HG02678 (cell line): ENCODE data around the gene GRM5.
"Not testable (repeated sequence)": the region's sequence is repeated elsewhere in the genome, so short reads cannot be mapped to it uniquely, and the experiment has no call there.

ENCODE experiments used
- ATAC-seq: cut with Tn5 transposase; IDR thresholded peaks from one replicate; pipeline ENCODE4 v1.9.1; 2021; ENCODE audit warnings: mild to moderate bottlenecking, moderate library complexity; ENCODE audit not compliant: unreplicated experiment

The GRM5 gene

GRCh38 chr11:89065651-89066201 lies at the start of gene GRM5:
Gene GRM5, minus strand, starts transcription at chr11:89065982. Its CDS starts 18,110 bp downstream, at chr11:89047872.
- ATAC-seq = not testable (repeated sequence)

DNA sequence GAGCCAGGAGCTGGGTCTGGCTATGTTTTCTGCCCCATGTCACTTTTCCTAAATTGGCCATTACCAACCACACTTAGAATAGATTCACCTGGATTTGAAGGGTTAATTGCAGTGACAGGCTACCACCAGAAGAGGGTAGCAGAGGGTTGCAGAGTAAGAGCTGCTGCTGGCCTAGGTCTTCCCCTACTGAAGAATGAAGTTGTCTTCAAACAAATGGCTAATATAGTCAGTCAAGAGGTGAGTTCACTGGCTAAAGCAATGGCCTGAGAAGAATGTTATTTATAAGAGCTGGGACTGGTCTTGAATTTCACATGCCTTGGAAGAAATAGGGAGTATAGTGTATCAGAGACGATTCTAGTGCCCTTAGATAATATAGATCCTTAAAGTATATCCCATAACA lies 32.2 kb upstream of the GRM5 start:
- ATAC-seq = peak; percentile 91

DNA sequence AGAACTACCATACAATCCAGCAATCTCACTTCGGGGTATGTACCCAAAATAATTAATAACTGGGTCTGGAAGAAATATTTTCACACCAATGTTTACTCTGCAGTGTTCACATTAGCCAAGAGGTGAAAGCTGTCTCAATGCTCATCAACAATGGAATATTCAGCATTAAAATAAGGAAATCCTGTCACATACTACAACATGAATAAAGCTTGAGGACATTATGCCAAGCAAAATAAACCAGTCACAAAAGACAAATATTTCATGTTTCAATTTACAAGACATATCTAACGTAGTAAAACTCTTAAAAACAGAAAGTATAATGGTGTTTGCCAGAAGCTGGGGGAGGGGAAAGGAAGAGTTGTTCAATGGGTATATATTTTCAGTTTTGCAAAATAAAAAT lies 28.0 kb upstream of the GRM5 start:
- not testable (repeated sequence) for ATAC-seq

DNA sequence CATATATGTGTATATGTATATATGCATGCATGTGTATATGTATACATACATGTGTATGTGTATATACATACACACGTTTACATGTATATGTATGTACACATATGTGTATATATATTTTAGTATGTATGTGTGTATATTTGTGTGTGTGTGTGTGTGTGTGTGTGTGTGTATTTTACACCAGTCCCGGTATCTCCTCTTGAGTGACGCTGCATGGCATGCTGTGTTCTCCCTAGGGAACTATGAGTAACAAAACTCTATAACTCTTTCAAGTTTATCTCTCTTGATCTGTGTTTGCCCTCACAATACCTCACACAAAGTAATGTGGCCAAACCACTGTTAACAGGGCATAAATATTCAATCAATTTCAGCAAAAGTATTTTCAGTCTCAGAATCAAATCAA lies 19.2 kb upstream of the GRM5 start:
- not testable (repeated sequence) for ATAC-seq

DNA sequence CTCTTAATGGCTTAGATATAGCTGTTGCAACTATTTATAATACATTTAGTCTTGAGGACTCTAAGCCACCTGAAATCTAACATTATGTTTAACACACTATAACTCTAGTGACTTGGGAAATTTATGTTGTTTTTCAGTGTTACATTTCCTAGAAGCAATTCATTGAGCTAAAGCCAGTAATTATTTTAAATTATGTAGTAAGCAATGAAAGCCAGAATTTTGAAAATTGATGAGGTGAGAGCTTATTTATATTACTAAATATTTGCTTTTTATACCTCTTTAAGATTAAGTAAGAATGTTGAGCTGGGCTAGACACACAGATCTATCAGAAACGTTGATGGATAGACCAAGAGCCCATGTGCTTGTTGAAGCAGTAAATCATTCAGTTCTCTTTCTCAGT lies 5.1 kb upstream of the GRM5 start:
- ATAC-seq = not testable (repeated sequence)

- ATAC-seq = no peak
Measured at GRCh38 chr11:89067264-89067663, 1.5 kb upstream of the GRM5 start.

- ATAC-seq = no peak
Measured at GRCh38 chr11:89065066-89065465, 716 bp downstream of the GRM5 start.

GRCh38 chr11:89063481-89063951 lies 2.3 kb downstream of the GRM5 start:
- ATAC-seq = not testable (repeated sequence)

- ATAC-seq = not testable (repeated sequence)
Measured at GRCh38 chr11:89062771-89063298, 2.9 kb downstream of the GRM5 start.

GRCh38 chr11:89061839-89062238 lies 3.9 kb downstream of the GRM5 start:
- not testable (repeated sequence) for ATAC-seq

GRCh38 chr11:89057406-89057805 lies 8.4 kb downstream of the GRM5 start:
- ATAC-seq = not testable (repeated sequence)

GRCh38 chr11:89052220-89052619 lies 13.6 kb downstream of the GRM5 start:
- no peak for ATAC-seq

GRCh38 chr11:89047159-89047558 lies 18.6 kb downstream of the GRM5 start:
- ATAC-seq = not testable (repeated sequence)

- ATAC-seq = not testable (repeated sequence)
Measured at GRCh38 chr11:89043861-89044588, 21.8 kb downstream of the GRM5 start.

DNA sequence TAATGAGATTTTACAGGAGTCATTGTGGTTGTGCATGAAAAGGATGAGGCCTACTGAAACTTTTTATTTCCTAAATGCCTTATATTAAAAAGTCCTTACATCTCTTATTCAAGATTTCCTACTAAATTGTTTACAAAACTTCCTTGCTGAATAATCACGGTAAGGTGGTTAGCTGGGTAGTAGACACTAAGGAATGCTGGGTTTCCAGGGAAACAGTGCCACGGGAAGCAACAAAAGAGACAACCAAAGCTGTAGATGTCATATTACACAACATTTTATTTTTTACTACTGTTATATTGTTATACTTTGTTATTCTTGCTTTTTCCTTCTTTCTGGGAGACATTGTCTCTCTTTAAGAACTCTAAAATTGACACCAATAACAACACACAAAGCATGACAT lies 36.1 kb downstream of the GRM5 start:
- ATAC-seq = not testable (repeated sequence)

GRCh38 chr11:89021339-89021738 lies 44.4 kb downstream of the GRM5 start:
- no peak for ATAC-seq

DNA sequence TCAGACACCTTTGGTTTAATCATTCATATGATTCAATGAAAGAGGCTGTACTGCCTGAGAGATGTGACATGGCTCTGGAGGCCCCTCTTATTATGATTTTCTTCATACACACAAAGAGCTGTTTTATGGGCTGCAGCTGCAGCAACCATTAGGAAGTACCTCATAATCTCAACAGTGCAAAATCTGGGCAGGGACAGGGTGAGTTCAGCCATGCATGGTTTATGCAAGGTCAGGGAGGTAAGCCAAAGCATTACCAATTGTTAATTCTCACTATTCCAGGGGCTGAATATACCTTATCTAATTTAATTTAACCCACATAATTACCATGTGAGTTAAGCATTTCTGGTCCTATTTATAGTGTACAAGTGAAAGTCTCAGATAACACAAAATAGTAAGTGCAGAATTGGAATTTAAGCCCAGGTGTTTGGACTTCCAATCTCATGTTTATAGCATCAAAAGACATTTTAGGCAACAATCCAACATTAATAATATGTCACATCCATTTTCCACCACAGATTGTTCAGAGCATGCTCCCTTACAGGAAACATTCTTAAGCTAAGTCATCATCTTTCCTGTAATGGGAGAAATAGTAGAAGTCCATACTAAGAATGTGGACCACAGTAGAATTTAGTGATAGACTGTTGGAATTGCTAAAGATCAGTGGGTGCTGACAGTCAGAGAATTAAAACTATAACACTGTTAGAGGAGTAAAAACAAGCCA lies 45.8 kb downstream of the GRM5 start:
- not testable (repeated sequence) for ATAC-seq

- ATAC-seq = no peak
Measured at GRCh38 chr11:89016214-89016613, 49.6 kb downstream of the GRM5 start.

DNA sequence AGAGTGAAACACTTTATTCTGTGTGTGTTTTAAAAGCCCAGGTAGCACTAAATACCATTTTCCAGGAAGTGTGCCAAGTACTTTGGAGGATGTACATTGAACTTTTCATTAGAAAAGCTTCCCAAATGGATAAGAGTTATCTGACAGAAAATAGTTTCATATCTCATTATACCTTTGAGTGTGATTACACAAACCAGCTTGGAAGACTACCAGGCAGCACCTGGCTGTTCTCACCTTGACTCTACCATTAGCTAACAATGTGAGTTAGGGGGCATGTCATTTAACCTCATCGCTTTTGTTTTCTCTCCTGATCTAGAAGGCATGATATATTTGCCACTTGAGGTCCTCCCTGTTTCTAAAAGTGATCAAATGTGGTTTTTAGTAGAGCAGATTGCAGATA lies 50.2 kb downstream of the GRM5 start:
- ATAC-seq = no peak

DNA sequence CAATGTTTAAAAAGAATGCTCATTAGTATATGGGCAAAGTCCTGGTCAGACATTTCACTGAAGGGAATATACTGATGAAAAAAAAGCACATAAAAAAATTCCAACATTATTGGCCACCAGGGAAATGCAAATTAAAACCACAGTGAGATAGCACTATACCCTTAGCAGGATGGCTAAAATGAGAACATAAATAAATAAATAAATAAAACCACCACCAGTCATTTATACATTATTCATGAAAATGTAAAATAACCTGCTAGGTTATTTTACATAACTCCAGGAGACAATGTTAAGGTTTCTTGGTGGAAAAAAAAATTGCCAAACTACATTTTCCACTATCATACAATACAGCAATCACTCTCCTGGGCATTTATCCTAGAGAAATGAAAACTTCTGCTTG lies 64.9 kb downstream of the GRM5 start:
- ATAC-seq = not testable (repeated sequence)

- ATAC-seq = no peak
Measured at GRCh38 chr11:88979641-88980040, 86.1 kb downstream of the GRM5 start.
